Islet of Langerhans (tissue), 1 donor: ENCODE data around the gene LEUTX.
A peak's percentile ranks its signal among the peaks of the same experiment; 100 is the strongest.

Experiments used
- FAIRE-seq: peaks from one replicate; lab custom pipeline; 2011; peaks lifted over from hg19 to GRCh38; lab: Jason Lieb, UNC

LEUTX gene

GRCh38 chr19:39824143-39825092 lies 45.8 kb downstream of the LEUTX start:
- FAIRE-seq = peak; percentile 99

GRCh38 chr19:39825093-39825463 lies 46.4 kb downstream of the LEUTX start:
- FAIRE-seq = no peak

- FAIRE-seq = no peak
Observed at GRCh38 chr19:39825531-39826076, 47.0 kb downstream of the LEUTX start.

GRCh38 chr19:39826311-39826945 lies 47.8 kb downstream of the LEUTX start:
- FAIRE-seq = no peak

- FAIRE-seq = no peak
Observed at GRCh38 chr19:39827216-39827615, 48.6 kb downstream of the LEUTX start.

GRCh38 chr19:39828015-39828653 lies 49.5 kb downstream of the LEUTX start:
- FAIRE-seq = no peak

GRCh38 chr19:39828654-39829032 lies 50.0 kb downstream of the LEUTX start:
- FAIRE-seq = no peak

- FAIRE-seq = no peak
Observed at GRCh38 chr19:39829702-39830275, 51.1 kb downstream of the LEUTX start.

- no peak for FAIRE-seq
Observed at GRCh38 chr19:39830406-39830805, 51.8 kb downstream of the LEUTX start.

GRCh38 chr19:39830847-39831246 lies 52.2 kb downstream of the LEUTX start:
- no peak for FAIRE-seq

GRCh38 chr19:39831679-39832078 lies 53.0 kb downstream of the LEUTX start:
- no peak for FAIRE-seq

GRCh38 chr19:39832341-39833083 lies 53.9 kb downstream of the LEUTX start:
- no peak for FAIRE-seq

- FAIRE-seq = no peak
Observed at GRCh38 chr19:39833160-39833463, 54.5 kb downstream of the LEUTX start.

- peak; percentile 38 for FAIRE-seq
Observed at GRCh38 chr19:39833464-39834286, 55.0 kb downstream of the LEUTX start, which contains the start of gene DYRK1B. TSS of gene DYRK1B (minus strand) at chr19:39834162. CDS start at chr19:39831867, 2,295 bp downstream.

GRCh38 chr19:39834287-39834841 lies 55.7 kb downstream of the LEUTX start:
- peak; percentile 97 for FAIRE-seq
